GM23338 (cell line): ENCODE results near the gene PHLDA3.

Experiments
- ETS1 ChIP-seq: IDR thresholded peaks from 2 replicates; pipeline ENCODE4 v1.6.1; 2016; ENCODE audit warnings: antibody characterized with exemption
- EZH2 ChIP-seq: fragments of 200-600 bp; sonication (generic); IDR thresholded peaks from one replicate; pipeline ENCODE4 v1.8.0; 2017; ENCODE audit warnings: antibody characterized with exemption, mild to moderate bottlenecking, low read depth; ENCODE audit not compliant: unreplicated experiment
- JUNB ChIP-seq: IDR thresholded peaks from one replicate; pipeline ENCODE4 v1.6.1; 2016; ENCODE audit warnings: antibody characterized with exemption; ENCODE audit not compliant: unreplicated experiment
- TF ChIP-seq, protein P1 (sequence below), 2 experiments: fragments of 200-600 bp in 1 of 2; sonication (generic) in 1 of 2; conservative IDR thresholded peaks; 2 replicates each; pipeline versions ENCODE4 v1.5.1 to v1.6.1; 2016 to 2017; ENCODE audit warnings: antibody characterized with exemption in 2 of 2, low read depth in 2 of 2, mild to moderate bottlenecking in 2 of 2, moderate library complexity in 1 of 2
- TF ChIP-seq, protein P2 (sequence below): IDR thresholded peaks from one replicate; pipeline ENCODE4 v1.6.1; 2018; ENCODE audit warnings: antibody characterized with exemption; ENCODE audit not compliant: unreplicated experiment

- TF ChIP-seq, protein P1, sequence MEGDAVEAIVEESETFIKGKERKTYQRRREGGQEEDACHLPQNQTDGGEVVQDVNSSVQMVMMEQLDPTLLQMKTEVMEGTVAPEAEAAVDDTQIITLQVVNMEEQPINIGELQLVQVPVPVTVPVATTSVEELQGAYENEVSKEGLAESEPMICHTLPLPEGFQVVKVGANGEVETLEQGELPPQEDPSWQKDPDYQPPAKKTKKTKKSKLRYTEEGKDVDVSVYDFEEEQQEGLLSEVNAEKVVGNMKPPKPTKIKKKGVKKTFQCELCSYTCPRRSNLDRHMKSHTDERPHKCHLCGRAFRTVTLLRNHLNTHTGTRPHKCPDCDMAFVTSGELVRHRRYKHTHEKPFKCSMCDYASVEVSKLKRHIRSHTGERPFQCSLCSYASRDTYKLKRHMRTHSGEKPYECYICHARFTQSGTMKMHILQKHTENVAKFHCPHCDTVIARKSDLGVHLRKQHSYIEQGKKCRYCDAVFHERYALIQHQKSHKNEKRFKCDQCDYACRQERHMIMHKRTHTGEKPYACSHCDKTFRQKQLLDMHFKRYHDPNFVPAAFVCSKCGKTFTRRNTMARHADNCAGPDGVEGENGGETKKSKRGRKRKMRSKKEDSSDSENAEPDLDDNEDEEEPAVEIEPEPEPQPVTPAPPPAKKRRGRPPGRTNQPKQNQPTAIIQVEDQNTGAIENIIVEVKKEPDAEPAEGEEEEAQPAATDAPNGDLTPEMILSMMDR (conservative IDR thresholded peaks at IDR 0.05; ENCODE audit: low read depth in 2 of 2): no peak
- TF ChIP-seq JUNB (no peak), ETS1 (no peak), EZH2 (no peak)
- TF ChIP-seq, protein P2, sequence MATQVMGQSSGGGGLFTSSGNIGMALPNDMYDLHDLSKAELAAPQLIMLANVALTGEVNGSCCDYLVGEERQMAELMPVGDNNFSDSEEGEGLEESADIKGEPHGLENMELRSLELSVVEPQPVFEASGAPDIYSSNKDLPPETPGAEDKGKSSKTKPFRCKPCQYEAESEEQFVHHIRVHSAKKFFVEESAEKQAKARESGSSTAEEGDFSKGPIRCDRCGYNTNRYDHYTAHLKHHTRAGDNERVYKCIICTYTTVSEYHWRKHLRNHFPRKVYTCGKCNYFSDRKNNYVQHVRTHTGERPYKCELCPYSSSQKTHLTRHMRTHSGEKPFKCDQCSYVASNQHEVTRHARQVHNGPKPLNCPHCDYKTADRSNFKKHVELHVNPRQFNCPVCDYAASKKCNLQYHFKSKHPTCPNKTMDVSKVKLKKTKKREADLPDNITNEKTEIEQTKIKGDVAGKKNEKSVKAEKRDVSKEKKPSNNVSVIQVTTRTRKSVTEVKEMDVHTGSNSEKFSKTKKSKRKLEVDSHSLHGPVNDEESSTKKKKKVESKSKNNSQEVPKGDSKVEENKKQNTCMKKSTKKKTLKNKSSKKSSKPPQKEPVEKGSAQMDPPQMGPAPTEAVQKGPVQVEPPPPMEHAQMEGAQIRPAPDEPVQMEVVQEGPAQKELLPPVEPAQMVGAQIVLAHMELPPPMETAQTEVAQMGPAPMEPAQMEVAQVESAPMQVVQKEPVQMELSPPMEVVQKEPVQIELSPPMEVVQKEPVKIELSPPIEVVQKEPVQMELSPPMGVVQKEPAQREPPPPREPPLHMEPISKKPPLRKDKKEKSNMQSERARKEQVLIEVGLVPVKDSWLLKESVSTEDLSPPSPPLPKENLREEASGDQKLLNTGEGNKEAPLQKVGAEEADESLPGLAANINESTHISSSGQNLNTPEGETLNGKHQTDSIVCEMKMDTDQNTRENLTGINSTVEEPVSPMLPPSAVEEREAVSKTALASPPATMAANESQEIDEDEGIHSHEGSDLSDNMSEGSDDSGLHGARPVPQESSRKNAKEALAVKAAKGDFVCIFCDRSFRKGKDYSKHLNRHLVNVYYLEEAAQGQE: no peak
Observed at GRCh38 chr1:201444792-201445191, 24.2 kb downstream of the PHLDA3 start.
